HG02938 (cell line): ENCODE measurements around the gene WDFY2.

Source experiments
- ATAC-seq: cut with Tn5 transposase; IDR thresholded peaks from one replicate; pipeline ENCODE4 v1.9.1; 2021; ENCODE audit warnings: mild to moderate bottlenecking, moderate library complexity; ENCODE audit not compliant: unreplicated experiment

WDFY2 gene

DNA sequence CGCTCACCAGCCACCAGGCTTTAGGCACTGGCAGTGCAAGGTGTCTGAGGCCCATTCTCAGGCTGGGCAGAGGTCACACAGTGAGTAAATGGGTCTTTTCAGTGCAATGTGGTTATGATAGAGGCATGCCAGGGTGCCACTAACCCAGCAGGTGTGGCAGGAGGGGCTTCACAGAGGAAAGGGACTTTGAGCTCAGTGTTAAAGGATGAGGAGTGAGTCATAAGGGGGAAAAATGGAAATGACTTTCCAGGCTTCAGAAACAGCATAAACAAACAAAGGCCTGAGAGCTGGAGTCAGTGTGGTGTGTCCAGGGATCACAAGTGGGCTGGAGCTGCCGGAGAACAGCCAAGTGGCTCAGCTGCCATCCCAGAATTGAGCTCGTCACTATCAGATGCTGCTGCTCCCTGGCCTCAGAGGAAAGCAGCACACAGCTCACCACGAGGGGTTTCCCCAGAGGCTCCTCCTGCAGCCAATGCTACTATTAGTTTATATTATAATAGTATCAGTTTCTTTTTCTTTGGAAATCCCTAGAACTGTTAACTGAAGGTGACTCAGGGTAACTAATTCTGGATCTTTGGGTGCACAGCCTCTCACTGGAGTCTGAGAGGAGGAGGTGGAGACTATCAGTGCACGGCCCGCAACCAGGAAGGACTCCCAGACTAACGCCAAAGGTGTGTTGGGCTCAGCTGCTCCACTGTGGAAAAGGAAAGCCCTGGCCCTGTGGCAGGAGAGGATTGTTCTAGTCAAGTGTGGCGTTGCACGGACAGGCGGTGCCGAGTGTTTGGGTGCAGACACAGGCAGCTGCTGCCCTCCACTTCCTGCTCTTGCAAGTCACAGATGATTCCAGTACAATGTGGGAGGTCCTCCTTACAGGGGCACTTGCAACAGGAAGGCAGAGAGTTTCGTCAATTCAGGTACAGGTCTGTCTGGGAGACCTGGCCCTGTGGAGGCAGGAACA is 180.2 kb downstream of the WDFY2 start:
- ATAC-seq: peak; percentile 83

DNA sequence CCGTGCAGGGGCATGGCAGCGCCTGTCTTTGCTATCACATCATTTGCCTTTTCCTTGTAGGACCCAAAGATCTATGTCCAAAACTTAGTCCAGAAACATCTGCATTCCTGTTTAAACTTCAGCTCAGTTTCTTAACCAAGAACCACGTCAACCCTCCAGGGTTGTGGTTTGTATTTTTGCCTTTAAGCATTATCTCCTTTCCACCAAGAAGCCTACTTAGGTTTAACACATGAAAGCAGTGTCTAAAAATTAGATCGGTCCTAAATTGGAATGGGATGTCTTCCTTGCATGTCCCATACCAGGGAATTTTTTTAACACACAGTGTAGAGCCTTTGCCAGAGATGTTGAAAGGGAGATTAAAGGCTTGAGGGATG is 180.9 kb downstream of the WDFY2 start:
- ATAC-seq: no peak

DNA sequence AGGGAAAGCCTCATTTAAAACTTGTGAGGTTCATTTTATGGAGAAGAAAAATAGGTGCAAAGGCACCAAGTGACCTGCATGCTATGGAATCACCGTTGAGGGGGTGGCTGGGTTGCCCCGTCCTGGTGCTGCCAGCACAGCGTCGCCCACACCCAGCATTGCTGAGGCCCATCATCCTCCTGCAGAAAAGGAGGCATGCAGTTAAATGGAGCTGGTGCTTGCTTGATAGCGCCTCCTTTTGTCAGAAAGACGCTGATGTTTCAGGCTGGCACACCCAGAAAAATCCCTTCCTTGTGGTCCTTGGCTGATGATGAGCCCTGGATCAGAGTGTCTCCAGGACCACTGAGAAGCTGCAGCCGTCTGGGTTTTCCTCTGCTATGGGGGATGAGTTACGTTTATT is 182.8 kb downstream of the WDFY2 start:
- no peak for ATAC-seq

DNA sequence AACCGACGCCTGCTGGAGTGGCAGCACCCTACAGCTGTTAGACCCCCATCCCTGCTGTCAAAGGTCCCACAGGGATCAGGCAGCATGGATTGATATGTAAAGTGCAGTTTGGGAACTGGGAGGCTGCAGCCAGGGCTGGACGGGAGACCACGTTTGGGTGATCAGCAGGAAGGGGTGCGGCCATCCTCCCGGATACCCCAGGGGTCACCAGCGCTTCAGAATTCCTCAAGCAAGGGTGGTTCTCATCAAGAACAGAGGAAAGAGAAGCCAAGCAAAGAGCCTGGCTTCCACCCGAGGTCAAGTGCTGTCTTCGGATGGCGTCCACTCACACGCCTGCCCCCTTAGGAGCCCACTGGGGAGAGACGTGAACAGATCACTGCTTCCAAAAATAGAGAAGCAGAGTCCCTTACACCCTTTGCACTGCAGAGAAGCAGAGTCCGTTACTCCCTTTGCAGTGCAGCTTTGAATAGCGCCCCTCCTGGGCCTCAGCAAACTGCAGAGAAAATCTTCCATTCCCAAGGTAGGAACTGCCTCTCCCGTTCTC is 184.2 kb downstream of the WDFY2 start:
- no peak for ATAC-seq

DNA sequence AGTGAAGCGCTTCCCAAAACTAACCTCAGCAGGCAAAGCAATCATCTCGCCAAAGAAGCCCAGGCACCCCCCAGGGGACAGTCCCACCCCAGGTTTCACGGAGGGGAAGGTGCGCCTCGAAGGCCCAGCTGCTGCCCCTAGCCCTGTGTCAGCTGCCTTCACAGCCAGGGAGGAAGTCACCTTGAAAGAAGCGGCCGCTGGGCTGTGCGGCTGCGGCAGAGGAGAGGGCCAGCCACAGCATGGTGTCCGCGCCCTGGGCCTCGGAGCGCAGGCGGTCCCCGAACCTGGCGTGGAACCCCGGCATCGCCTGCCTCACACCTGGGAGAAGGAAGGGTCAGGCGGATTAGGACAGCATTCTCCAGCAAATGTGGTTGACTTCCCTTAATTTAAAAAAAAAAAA is 184.7 kb downstream of the WDFY2 start:
- ATAC-seq: no peak

DNA sequence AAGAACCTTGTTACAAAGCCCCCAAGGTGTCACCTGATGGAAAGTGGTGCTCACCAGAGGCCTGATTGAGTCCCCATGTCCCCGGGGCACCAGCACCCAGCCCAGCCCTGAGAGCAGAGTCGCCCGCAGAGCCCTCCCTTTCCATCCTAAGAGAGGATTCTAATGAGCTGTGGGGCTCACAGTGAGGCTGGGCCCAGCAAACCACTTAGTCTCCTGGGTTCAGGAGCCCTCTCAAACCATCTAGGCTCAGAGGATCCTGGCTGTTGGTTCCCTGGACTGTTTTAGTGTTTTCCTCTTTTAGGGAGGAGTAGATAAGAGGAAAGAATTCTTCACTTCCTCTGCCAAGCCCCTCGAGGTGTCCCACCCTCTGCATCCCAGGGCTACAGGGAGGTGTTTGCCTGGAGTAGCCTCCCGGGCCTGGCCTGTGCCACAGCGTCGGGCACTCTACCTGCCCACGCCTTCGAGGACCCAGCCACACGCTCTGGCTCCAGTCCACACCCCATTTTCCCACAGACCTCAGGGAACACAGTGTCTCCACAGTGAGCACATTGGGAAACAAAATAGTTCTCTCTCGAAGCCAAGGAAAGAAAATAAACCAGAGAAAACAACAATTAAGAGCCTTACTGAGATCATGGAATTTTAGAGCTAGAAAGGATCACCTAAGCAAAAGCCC is 185.3 kb downstream of the WDFY2 start:
- ATAC-seq: no peak

DNA sequence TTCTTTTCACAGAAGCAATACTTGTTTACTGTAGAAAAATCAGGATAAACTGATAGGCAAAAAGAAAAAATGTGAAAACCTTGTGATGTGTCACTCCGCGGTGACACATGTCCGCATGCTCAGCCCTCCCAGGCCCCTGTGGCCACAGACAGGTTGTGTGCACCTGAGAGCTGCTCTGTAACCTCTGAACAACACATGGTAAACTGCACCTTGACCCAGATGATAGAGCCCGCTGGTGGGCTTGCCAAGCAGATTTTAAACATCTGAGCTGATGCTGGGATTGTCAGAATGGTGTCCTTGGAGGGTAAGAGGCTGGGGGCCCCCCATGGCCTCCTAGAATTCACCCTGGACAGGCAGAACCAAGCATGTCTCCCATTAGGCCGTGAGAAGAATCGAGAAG is 185.9 kb downstream of the WDFY2 start:
- no peak for ATAC-seq

DNA sequence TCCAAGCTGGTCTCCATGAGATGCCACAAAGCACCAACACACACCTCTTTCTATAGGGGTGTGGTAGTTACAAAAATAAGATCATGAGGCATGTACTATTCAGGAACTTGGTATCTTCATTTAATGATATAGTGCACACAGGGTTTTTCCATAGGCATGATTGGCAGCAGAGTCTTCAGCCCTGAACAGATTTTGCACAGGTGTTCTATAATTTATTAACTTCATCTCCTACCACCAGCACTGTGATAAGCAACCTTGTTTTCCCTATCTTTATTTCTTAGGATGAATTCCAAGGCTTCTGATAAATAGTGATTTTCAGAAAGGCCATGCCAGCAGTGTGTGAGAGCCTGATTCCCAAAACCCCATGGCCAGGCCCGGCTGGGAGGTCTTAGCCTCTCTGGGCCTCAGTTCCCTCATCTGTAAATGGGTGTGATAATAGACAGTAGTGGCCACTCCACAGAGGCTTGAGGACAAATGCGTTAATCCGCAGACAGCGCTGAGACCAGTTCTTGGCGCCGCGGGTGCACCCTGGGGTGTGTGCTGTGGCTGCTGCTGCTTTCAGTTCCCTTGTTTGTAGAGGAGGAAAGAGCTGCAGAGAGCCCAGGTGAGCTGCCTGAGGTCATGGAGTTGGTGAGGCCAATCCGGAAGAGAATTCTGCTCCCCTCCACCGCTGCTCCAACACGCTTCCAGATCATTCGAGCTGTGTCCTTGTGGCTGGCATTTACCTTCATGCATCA is 186.6 kb downstream of the WDFY2 start:
- ATAC-seq: no peak

DNA sequence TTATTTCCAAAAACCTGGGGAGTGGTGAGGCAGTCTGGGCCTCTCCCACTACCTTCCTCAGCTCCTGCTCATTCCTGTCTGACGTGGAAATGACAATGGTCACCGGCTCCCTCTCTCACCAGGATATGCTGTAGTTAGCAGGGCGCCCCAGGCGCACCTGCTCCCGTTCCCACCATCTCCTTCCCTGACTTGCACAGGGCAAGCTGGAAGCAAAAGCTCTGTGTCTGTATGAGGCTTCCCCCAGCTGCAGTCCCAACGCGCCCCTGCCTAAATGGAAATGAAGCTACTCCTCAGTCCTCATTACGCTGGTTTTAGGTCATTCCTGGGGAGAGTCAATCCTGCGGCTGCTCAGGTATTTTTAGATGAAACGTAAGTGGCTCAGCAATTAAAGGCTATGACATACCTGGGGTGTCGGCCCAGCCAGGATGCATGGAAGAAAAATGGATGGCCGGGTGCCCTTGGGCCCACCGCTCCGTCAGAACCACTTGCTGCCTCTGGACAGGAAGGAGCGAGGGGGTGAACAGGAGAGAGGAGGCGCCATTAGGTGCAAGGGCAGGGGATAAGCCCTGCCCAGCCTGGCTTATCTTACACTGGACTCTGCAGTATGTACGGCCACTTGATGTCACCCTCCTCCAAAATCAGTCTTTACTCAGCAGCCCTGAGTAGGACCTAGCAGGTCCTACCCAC is 187.3 kb downstream of the WDFY2 start:
- no peak for ATAC-seq

DNA sequence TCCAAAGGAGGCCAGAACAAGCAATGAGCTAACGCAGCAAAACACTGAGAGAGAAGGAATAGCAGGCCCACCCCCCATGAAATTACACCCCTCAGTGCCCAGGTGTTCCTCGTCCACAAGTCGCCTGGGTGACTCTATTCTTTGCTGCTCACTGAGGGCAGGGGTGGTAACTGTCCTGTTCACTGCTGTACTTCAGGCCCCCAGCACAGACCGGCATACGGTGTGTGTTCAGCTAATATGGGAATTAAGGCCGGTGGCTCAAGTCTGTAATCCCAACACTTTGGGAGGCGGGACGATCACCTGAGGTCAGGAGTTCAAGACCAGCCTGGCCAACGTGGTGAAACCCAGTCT is 187.8 kb downstream of the WDFY2 start:
- ATAC-seq: no peak

DNA sequence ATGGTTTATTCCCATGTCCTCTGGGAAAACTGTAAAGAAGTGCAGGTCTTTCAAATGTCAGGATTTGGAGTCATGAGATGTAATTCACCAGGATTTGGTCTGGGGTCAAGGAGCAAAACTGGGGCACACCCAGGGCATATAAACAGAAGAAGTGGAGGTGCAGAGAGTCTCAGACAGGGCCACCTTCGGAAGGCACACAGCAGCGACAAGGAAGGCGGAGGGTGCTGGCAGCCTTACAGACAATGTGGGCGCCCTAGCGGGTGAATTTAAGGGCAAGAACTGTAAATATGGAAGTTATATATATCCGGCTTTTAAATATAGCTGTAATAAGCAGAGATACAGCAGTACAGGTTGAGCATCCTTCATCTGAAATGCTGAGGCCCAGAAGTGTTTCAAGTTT is 188.5 kb downstream of the WDFY2 start:
- no peak for ATAC-seq

DNA sequence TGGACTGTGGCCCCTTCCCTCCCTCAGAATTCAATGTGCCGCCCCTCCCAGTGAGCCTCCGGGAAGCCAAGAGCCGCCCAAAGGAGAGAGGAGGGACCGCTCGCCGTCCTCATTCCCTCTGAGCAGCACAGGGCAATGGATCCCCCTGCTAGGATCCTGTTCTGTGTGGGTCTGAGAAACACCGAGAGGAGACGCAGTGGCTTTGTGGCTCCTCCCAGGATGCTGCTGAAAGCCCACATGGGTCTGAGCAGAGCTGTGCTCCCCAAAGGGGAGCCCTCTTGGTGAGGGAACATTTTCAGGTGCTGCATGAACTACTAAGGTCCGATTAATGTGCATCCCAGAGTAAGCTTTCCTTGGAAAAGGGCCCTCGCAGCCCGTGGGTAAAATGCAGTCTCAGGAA is 189.3 kb downstream of the WDFY2 start:
- no peak for ATAC-seq

DNA sequence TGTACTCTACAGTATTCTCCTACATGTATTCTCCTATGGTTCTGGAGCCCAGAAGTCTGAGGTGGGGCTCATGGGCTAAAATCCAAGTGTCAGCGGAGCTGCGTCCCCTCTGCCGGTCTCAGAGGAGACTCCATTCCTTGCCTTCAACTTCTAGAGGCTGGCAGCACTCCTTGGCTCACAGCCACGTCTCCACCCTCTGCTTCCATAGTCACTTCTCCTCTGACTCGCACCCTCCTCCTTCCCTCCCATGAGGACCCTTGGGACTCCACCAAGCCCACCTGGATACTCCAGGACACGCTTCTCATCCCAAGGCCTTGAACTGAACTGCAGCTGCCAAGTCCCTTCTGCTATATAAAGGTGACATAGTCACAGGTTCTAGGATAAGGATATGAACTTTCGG is 191.9 kb downstream of the WDFY2 start:
- no peak for ATAC-seq

DNA sequence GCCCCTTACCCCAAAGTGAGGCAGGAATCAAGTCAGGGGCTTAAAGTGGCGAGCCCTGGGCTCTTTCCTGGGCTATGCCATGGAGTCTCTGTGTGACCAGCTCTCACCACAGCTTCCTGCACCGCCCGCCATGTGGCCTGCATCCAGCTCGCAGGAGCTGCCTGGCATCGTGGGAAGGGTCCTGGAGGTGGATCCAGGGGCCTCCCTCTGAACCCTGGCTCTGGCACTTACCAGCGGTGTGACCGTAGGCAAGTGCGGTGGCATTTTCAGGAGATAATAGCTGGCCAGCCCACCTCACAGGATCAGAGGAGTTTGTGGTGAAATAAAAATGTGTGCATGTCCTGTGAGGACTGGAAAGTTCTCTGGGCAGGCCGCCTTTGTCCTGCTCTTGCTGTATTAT is 193.7 kb downstream of the WDFY2 start:
- ATAC-seq: no peak

DNA sequence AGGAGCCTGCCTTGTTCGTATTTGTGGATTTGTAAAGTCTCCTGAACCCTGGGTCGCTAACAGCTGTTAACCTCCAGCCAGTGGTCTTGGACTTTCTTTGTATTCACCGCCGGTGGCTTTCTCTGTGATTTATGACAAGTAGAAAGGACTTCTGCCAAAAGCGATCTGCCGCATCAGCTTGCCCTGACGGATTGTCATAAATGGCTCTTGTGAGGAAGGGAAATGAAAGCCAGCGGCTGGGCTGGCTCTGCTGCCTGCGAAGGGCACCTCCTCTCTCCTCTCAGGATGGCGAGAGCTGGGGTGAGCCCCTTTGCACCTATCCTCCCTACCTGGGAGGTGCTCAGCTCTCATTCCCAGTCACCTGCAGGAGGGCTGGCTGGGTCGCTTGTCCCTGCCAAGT is 194.1 kb downstream of the WDFY2 start:
- ATAC-seq: no peak

DNA sequence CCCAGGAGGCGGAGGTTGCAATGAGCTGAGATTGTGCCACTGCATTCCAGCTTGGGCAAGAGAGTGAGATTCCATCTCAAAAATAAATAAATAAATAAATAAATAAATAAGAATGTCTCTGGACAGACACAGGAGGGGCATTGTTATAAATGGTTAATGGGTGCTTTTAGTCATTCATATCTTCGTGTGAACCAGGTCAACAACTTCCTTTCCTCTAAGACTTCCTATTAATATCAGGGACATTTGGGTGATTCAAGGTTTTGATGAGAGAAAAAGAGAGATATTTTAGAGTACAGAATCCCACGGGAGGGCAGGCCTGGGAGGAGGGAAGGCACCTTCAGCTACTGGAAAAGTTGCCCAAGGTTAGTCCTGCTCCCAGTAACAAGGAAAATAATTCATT is 195.8 kb downstream of the WDFY2 start:
- no peak for ATAC-seq

DNA sequence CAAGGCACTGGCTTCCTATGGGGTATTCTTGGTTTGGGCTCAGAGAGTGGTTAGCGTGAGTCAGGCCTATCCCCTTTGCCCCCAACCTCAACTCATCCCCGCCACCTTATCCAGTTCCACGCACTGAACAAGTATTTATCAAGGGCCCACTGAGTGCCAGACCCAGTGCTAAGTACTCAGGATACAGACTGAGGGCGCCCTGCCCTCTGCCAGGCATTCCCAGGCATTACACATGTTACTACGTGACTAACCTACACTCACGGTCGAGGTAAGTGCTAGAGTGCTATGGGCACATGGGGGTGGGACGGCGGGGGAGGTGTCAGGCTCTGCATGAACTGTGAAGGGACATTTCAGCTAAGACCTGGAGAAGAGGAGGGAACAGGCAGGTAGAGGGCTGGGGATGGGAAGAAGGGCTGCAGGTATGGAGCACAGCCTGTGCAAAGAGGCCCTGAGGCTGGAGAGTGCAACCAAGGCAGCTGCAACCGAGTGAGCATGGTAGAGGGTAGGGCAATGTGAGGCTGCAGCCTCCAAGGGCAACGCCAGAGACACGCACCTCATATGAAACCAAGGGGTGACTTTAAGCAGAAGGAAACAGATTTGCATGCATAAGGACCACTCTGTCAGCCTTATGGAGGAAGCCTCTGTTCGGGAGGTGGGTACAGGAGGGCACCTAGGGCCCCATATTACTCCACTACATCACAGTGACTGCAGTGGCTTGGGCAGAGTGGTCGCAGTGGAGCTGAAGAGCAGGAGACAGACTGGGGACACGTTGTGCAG is 197.2 kb downstream of the WDFY2 start:
- ATAC-seq: no peak

DNA sequence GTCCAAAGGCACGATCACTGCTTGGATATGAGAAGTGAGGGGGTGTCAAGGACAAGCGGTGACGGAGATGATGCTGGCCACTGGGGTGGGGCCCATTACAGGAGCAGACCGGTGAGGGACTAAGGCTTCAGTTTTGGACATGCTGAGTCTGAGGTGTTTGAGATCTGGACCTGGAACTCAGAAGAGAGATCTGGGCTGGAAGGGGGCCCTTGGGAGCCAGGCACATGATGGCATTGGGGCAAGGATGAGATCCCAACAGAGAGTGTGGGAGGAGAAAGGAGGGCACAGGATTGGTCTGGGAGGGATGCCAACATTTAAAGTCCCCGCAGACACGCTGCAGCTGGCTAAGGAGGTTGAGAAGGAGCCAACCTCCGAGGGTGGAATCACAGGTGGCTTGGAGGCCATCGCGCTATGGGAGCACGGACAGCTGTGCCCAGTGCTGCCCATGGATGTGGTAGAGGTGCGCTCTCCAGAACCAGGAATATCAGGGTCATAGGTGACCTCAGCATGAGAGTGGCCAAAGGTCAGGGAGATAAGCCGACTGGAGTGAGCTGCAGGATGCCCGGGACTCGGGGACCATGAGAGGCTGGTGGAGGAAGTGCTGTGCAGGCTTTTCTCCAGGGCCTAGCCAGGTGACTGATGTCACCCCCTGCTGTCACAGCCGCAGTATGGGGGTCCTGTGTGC is 197.9 kb downstream of the WDFY2 start:
- no peak for ATAC-seq

DNA sequence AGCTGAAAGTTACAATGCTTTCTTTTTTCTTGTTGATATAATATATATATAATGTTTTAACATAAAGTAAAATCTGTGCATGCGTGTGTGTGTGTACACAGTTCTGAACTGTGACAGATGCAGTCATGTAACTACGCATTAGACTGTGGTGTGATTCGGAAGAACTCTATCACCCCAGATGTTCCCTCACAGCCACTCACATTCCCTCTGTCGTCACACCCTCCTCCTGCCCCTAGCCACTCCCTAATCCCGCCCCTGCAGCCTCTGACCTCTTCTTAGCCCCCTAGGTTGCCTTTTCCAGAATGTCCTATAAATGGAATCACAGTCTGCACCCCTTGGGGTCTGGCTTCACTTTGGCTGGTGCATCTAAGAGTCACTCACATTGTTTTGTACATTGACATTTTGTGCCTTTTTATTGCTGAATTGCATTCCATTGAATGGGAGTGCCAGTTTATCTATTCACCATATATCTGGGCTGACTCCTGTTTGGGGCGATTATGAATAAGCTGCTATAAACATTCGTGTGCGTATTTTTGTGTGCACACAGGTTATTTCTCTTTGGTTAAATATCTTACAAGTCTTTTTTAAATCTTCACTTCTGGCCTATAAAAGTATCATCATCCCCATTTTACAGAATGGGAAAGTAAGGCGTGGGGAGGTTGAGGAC is 199.3 kb downstream of the WDFY2 start:
- ATAC-seq: no peak
